H1 (cell line): ENCODE measurements around the gene SERPINB1. TPM values are rescaled to one million over a fixed set of nuclear protein-coding genes. Genes with fewer than 3 reads are reported as not detected.

Experiments
- CTCF ChIA-PET: fragments of 300-600 bp; sonication (Branson Sonifier 250); formaldehyde crosslinking; loops from one replicate; lab custom pipeline; 2021; ENCODE audit not compliant: partially characterized antibody; lab: Charles Lee
- POLR2A ChIA-PET: fragments of 300-600 bp; sonication (Branson Sonifier 250); formaldehyde crosslinking; loops from one replicate; lab custom pipeline; 2021; ENCODE audit warnings: inconsistent platforms; ENCODE audit not compliant: partially characterized antibody; lab: Charles Lee
- DNase-seq, 2 experiments: peaks; one replicate each; pipeline versions ENCODE4 v3.0.0 to v3.0.0-alpha.2; 2010 to 2022; ENCODE audit warnings: low spot score in 2 of 2, low read depth in 1 of 2, mixed read lengths in 1 of 2
- FAIRE-seq: peaks from 2 replicates; lab custom pipeline; 2011; peaks lifted over from hg19 to GRCh38; lab: Jason Lieb, UNC
- H2AFZ ChIP-seq: 2 replicates; pipeline ENCODE4 v1.8.1; 2012; ENCODE audit warnings: low read length, inconsistent platforms
- H2AK5ac ChIP-seq: 2 replicates; pipeline ENCODE4 v1.6.1; 2013; ENCODE audit warnings: low read depth, low read length
- H2BK120ac ChIP-seq: replicated peaks from 2 replicates; pipeline ENCODE3; 2013; ENCODE audit warnings: low read depth, low read length, inconsistent platforms
- H2BK12ac ChIP-seq: 2 replicates; pipeline ENCODE4 v1.6.1; 2013; ENCODE audit warnings: low read depth, low read length
- H2BK15ac ChIP-seq: 2 replicates; pipeline ENCODE4 v1.6.1; 2013; ENCODE audit warnings: low read length
- H2BK20ac ChIP-seq: 2 replicates; pipeline ENCODE4 v1.6.1; 2013; ENCODE audit warnings: low read length
- H2BK5ac ChIP-seq: 2 replicates; pipeline ENCODE4 v1.6.1; 2013; ENCODE audit warnings: low read depth, low read length
- H3K14ac ChIP-seq: 2 replicates; pipeline ENCODE4 v1.6.1; 2013; ENCODE audit warnings: inconsistent platforms; ENCODE audit not compliant: insufficient read length
- H3K18ac ChIP-seq: 2 replicates; pipeline ENCODE4 v1.6.1; 2013; ENCODE audit warnings: low read length; ENCODE audit errors: extremely low read depth
- H3K23ac ChIP-seq: 2 replicates; pipeline ENCODE4 v1.6.1; 2013; ENCODE audit warnings: inconsistent platforms; ENCODE audit not compliant: insufficient read length
- H3K23me2 ChIP-seq: 2 replicates; pipeline ENCODE4 v1.6.1; 2013; ENCODE audit warnings: low read depth, low read length
- H3K27ac ChIP-seq: 2 replicates; pipeline ENCODE4 v1.6.1; 2011; ENCODE audit warnings: low read depth, low read length, inconsistent platforms
- H3K27me3 ChIP-seq, 4 experiments: replicated peaks in 1 of 4; 1 replicate in 1 of 4; 2 replicates in 3 of 4; pipeline versions ENCODE4 v1.6.1 to v1.8.1; 2011 to 2013; ENCODE audit warnings: low read length in 3 of 4, mild to moderate bottlenecking in 3 of 4, inconsistent platforms in 2 of 4, mixed read lengths in 2 of 4, moderate library complexity in 1 of 4; ENCODE audit not compliant: control insufficient read depth in 3 of 4, insufficient read depth in 3 of 4; ENCODE audit errors: extremely low read depth in 1 of 4
- H3K36me3 ChIP-seq, 4 experiments: 2 replicates each; pipeline versions ENCODE4 v1.6.1 to v1.8.1; 2011 to 2013; ENCODE audit warnings: mild to moderate bottlenecking in 4 of 4, low read length in 3 of 4, moderate library complexity in 2 of 4, control low read depth in 1 of 4, inconsistent platforms in 1 of 4; ENCODE audit not compliant: insufficient read depth in 4 of 4, control insufficient read depth in 2 of 4
- H3K4ac ChIP-seq: replicated peaks from 2 replicates; pipeline ENCODE3; 2013; ENCODE audit warnings: low read length, low read depth, mixed read lengths, inconsistent platforms; ENCODE audit not compliant: insufficient read length
- H3K4me1 ChIP-seq, 4 experiments: replicated peaks in 1 of 4; 1 replicate in 1 of 4; 2 replicates in 3 of 4; pipeline versions ENCODE4 v1.6.1 to v1.8.1; 2011 to 2013; ENCODE audit warnings: low read length in 3 of 4, inconsistent platforms in 2 of 4, mixed read lengths in 1 of 4; ENCODE audit not compliant: insufficient read depth in 4 of 4, control insufficient read depth in 3 of 4
- H3K4me2 ChIP-seq, 2 experiments: 2 replicates each; pipeline versions ENCODE4 v1.6.1 to v1.8.1; 2011 to 2013; ENCODE audit warnings: low read depth in 2 of 2, low read length in 2 of 2, control low read depth in 1 of 2, inconsistent platforms in 1 of 2, mild to moderate bottlenecking in 1 of 2; ENCODE audit not compliant: insufficient read depth in 1 of 2
- H3K4me3 ChIP-seq, 4 experiments: fragments of 200-600, 300-600 bp in 1 of 4; sonication (generic), shearing (Covaris generic), sonication (Bioruptor Twin) in 1 of 4; 2 replicates each; pipeline versions ENCODE4 v1.5.1 to v1.8.1; 2011 to 2016; ENCODE audit warnings: low read length in 4 of 4, low read depth in 3 of 4, control low read depth in 2 of 4, inconsistent platforms in 2 of 4, mild to moderate bottlenecking in 2 of 4, mixed read lengths in 1 of 4, moderate library complexity in 1 of 4; ENCODE audit not compliant: insufficient read depth in 2 of 4; ENCODE audit errors: extremely low read depth in 1 of 4
- H3K56ac ChIP-seq: replicated peaks from 2 replicates; pipeline ENCODE3; 2013; ENCODE audit warnings: low read depth, mild to moderate bottlenecking, mixed read lengths, low read length, inconsistent platforms; ENCODE audit not compliant: insufficient read length
- H3K79me1 ChIP-seq: 2 replicates; pipeline ENCODE4 v1.6.1; 2013; ENCODE audit warnings: low read depth, low read length, control low read depth
- H3K79me2 ChIP-seq, 2 experiments: 2 replicates each; pipeline versions ENCODE4 v1.6.1 to v1.8.1; 2012 to 2013; ENCODE audit warnings: low read length in 2 of 2, mild to moderate bottlenecking in 2 of 2, inconsistent platforms in 1 of 2; ENCODE audit not compliant: insufficient read depth in 2 of 2, control insufficient read depth in 1 of 2
- H3K9ac ChIP-seq, 4 experiments: replicated peaks in 1 of 4; 1 replicate in 1 of 4; 2 replicates in 3 of 4; pipeline versions ENCODE4 v1.6.1 to v1.8.1; 2011 to 2013; ENCODE audit warnings: low read depth in 3 of 4, low read length in 3 of 4, control low read depth in 2 of 4, mild to moderate bottlenecking in 2 of 4, moderate library complexity in 2 of 4, inconsistent platforms in 1 of 4; ENCODE audit errors: extremely low read depth in 1 of 4
- H3K9me3 ChIP-seq, 2 experiments: 2 replicates each; pipeline versions ENCODE4 v1.6.1 to v1.8.1; 2012 to 2013; ENCODE audit warnings: mild to moderate bottlenecking in 2 of 2, moderate library complexity in 2 of 2, control low read depth in 1 of 2, inconsistent platforms in 1 of 2, low read depth in 1 of 2, low read length in 1 of 2, mixed read lengths in 1 of 2; ENCODE audit not compliant: insufficient read depth in 2 of 2
- H4K20me1 ChIP-seq, 2 experiments: replicated peaks in 1 of 2; 2 replicates each; pipeline versions ENCODE3 to v1.8.1; 2011 to 2013; ENCODE audit warnings: inconsistent platforms in 2 of 2, low read length in 2 of 2, mild to moderate bottlenecking in 1 of 2; ENCODE audit not compliant: insufficient read depth in 2 of 2, control insufficient read depth in 1 of 2
- H4K5ac ChIP-seq: 2 replicates; pipeline ENCODE4 v1.6.1; 2013; ENCODE audit warnings: low read length, low read depth, mixed read lengths, inconsistent platforms; ENCODE audit not compliant: insufficient read length
- H4K8ac ChIP-seq: 2 replicates; pipeline ENCODE4 v1.8.0; 2013; ENCODE audit warnings: mild to moderate bottlenecking, moderate library complexity, low read length, inconsistent platforms; ENCODE audit not compliant: insufficient read depth; ENCODE audit errors: extremely low read depth
- H4K91ac ChIP-seq: replicated peaks from 2 replicates; pipeline ENCODE3; 2013; ENCODE audit warnings: low read length, mixed read lengths, inconsistent platforms; ENCODE audit not compliant: insufficient read length
- ATF2 ChIP-seq: IDR thresholded peaks from 2 replicates; pipeline ENCODE4 v1.6.1; 2012; ENCODE audit warnings: low read length, inconsistent platforms
- BACH1 ChIP-seq: IDR thresholded peaks from 2 replicates; pipeline ENCODE4 v1.6.1; 2012; ENCODE audit warnings: low read length, improper control_type of control experiment
- BCL11A ChIP-seq, 2 experiments: IDR thresholded peaks; one replicate each; pipeline ENCODE4 v1.6.1; 2011; ENCODE audit warnings: low read depth in 2 of 2, low read length in 2 of 2, mild to moderate bottlenecking in 2 of 2
- BRCA1 ChIP-seq: IDR thresholded peaks from 2 replicates; pipeline ENCODE4 v1.6.1; 2012; ENCODE audit warnings: low read depth, low read length, improper control_type of control experiment
- EZH2 ChIP-seq: fragments of 200-600 bp; sonication (generic); IDR thresholded peaks from 2 replicates; pipeline ENCODE4 v1.7.1; 2012; ENCODE audit warnings: low read depth, mild to moderate bottlenecking, moderate library complexity, low read length, inconsistent platforms; ENCODE audit not compliant: severe bottlenecking
- POU5F1 ChIP-seq: IDR thresholded peaks from 2 replicates; pipeline ENCODE4 v1.6.1; 2011; ENCODE audit warnings: low read depth, mild to moderate bottlenecking, low read length, moderate library complexity
- RAD21 ChIP-seq, 2 experiments: IDR thresholded peaks in 1 of 2; conservative IDR thresholded peaks in 1 of 2; 2 replicates each; pipeline ENCODE4 v1.6.1; 2011; ENCODE audit warnings: low read depth in 2 of 2, low read length in 2 of 2, improper control_type of control experiment in 1 of 2, inconsistent platforms in 1 of 2, mild to moderate bottlenecking in 1 of 2, moderate library complexity in 1 of 2
- SP4 ChIP-seq: IDR thresholded peaks from 2 replicates; pipeline ENCODE4 v1.6.1; 2012; ENCODE audit warnings: low read length, inconsistent platforms
- TAF1 ChIP-seq: IDR thresholded peaks from 2 replicates; pipeline ENCODE4 v1.6.1; 2011; ENCODE audit warnings: mild to moderate bottlenecking, low read depth, low read length
- TAF7 ChIP-seq: optimal IDR thresholded peaks from 2 replicates; pipeline ENCODE3; 2011; ENCODE audit warnings: low read depth, mild to moderate bottlenecking, inconsistent platforms, low read length, moderate library complexity, borderline replicate concordance
- TBP ChIP-seq: IDR thresholded peaks from 2 replicates; pipeline ENCODE4 v1.6.1; 2011; ENCODE audit warnings: low read depth, low read length, improper control_type of control experiment
- TCF12 ChIP-seq: IDR thresholded peaks from 2 replicates; pipeline ENCODE4 v1.6.1; 2011; ENCODE audit warnings: low read depth, mild to moderate bottlenecking, low read length
- WGBS, 2 experiments: shearing (Covaris generic) in 1 of 2; methylation state at CpG; one replicate each; pipeline versions ENCODE4 v1.1.6 to v1.1.7; 2013 to 2015; ENCODE audit warnings: low lambda C conversion rate in 2 of 2, mixed read lengths in 2 of 2, inconsistent platforms in 1 of 2, low coverage in 1 of 2, missing lambda C conversion rate in 1 of 2; ENCODE audit not compliant: insufficient replicate concordance in 2 of 2, insufficient coverage in 1 of 2, insufficient read length in 1 of 2; ENCODE audit errors: extremely low coverage in 1 of 2, missing lambda C conversion rate in 1 of 2; 5-methylcytosine and 5-hydroxymethylcytosine counted together
- polyA plus RNA-seq, 7 experiments: library from polyadenylated mRNA; depleted of rRNA in 3 of 7; stranded (reverse) in 5 of 7; unstranded in 2 of 7; fragments of >200 nt in 5 of 7; fragments of 200-250 nt in 2 of 7; gene quantifications; 1 replicate in 5 of 7; 2 replicates in 1 of 7; 4 replicates in 1 of 7; pipeline versions ENCODE4 v1.2.1 to v1.2.3, GENCODE V29; 2011 to 2013; ENCODE audit warnings: missing spikeins in 2 of 7, mixed read lengths in 2 of 7
- total RNA-seq: library from RNA; stranded (reverse); fragmentation: NEBNext Ultra II Directional; extraction: Animal tissue kit (Norgen Biotek cat#: 25700); gene quantifications from 2 replicates; pipeline ENCODE4 v1.2.1, GENCODE V29; 2021

Gene SERPINB1
- total and polyA plus RNA-seq, 2 of the 8 experiments (the other 6 are each of a cell fraction or from before 2014, with no cell fraction given), result 8.1 to 17.3 TPM

DNA sequence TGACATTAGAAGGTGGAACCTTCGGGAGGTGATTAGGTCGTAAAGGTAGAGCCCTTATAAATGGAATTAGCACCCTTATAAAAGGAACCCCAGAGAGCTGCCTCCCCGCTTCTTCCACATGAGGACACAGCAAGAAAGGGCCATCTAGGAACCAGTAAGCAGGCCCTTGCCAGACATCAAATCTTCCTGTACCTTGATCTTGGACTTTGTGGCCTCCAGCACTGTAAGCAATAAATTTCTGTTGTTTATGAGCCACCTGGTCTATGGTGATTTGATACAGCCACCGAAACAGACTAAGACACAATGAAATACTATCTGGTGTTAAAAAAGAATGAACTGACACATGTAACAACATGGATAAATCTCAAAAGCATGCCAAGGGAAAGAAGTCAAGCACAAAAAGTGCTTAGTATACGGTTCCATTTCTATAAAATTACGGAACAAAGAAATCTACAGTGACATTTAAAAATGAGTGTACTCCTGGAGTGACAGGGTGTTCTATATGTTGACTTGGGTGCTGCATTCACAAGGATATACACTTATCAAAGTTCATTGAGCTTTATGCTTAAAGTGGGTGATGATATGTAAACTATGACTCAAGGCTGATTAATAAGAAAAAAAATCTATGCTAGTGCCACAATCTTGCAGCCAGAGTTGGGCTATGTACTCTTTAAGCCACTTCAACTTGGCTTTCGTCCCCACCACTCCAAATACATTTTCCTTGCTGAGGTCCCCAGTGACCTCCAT is 18.4 kb downstream of the SERPINB1 start:
- POLR2A ChIA-PET, result no interaction called here
- H3K56ac ChIP-seq, result no peak overlapping the region
- H3K9me3 ChIP-seq, result no peaks in the 10 kb centered on the region
- H3K18ac ChIP-seq, result no peak overlapping the region
- no peak overlapping the region for H4K91ac ChIP-seq
- no peak overlapping the region for H3K27ac ChIP-seq
- H3K4me3 ChIP-seq, result no peak overlapping the region
- no peaks in the 10 kb centered on the region for H3K79me1 ChIP-seq
- no peak overlapping the region for H2BK120ac ChIP-seq
- no peak overlapping the region for H4K5ac ChIP-seq
- H3K23ac ChIP-seq, result no peak overlapping the region
- H4K8ac ChIP-seq, result no peak overlapping the region
- no peak overlapping the region for H2BK5ac ChIP-seq
- H3K4ac ChIP-seq, result no peak overlapping the region
- H4K20me1 ChIP-seq, result no peaks in the 10 kb centered on the region
- CTCF ChIA-PET, result interaction anchor here (0.6 to 1.5 kb wide), 3 partner anchors 73 to 905 kb away, joined by 3 to 4 read pairs (median 4); no protein-coding TSS in a partner anchor
- no peak overlapping the region for H2AFZ ChIP-seq
- no peak overlapping the region for H3K4me2 ChIP-seq
- FAIRE-seq, result no peak
- DNase-seq, result no peak
- no peak overlapping the region for H2AK5ac ChIP-seq
- no peak overlapping the region for H2BK15ac ChIP-seq
- no peak overlapping the region for H3K14ac ChIP-seq
- H3K36me3 ChIP-seq, result no peaks in the 10 kb centered on the region
- no peaks in the 10 kb centered on the region for H3K23me2 ChIP-seq
- H3K9ac ChIP-seq, result no peak overlapping the region
- H3K4me1 ChIP-seq, result no peaks in the 10 kb centered on the region
- 93% methylated on average over 7 of the region's 7 CpGs; no CpG with 5 or more reads in 1 of the 2 experiments for WGBS, 2 experiments
- H2BK12ac ChIP-seq, result no peak overlapping the region
- no peaks in the 10 kb centered on the region for H3K27me3 ChIP-seq
- no peak overlapping the region for H2BK20ac ChIP-seq
- H3K79me2 ChIP-seq, result no peaks in the 10 kb centered on the region
- TF ChIP-seq TAF1, result no peak
- no peak for TF ChIP-seq TAF7
- no peak for TF ChIP-seq POU5F1
- no peak for TF ChIP-seq BACH1
- TF ChIP-seq TBP, result no peak
- no peak for TF ChIP-seq TCF12
- no peak for TF ChIP-seq EZH2
- TF ChIP-seq SP4, result no peak
- no peak for TF ChIP-seq BCL11A (IDR thresholded peaks at IDR 0.05; ENCODE audit: low read depth in 2 of 2, low read length in 2 of 2)
- no peak for TF ChIP-seq BRCA1
- TF ChIP-seq RAD21 (IDR thresholded peaks at IDR 0.05 in 1 of 2, conservative IDR thresholded peaks at IDR 0.05 in 1 of 2; ENCODE audit: low read depth in 2 of 2, low read length in 2 of 2), result no peak
- no peak for TF ChIP-seq ATF2
